HG03175 (cell line): ENCODE results near the gene ARHGEF26.
"Not testable (repeated sequence)": the region's sequence is repeated elsewhere in the genome, so short reads cannot be mapped to it uniquely, and the experiment has no call there.

Source experiments
- ATAC-seq: cut with Tn5 transposase; IDR thresholded peaks from one replicate; pipeline ENCODE4 v1.9.1; 2021; ENCODE audit warnings: mild to moderate bottlenecking, moderate library complexity; ENCODE audit not compliant: unreplicated experiment

The ARHGEF26 gene

GRCh38 chr3:154120961-154121700 is at the start of gene ARHGEF26:
TSS of gene ARHGEF26 (plus strand) at chr3:154121390. CDS start at chr3:154121993, 603 bp downstream.
- peak; percentile 63 for ATAC-seq

GRCh38 chr3:154074966-154075365 is 46.2 kb upstream of the ARHGEF26 start:
- no peak for ATAC-seq

- ATAC-seq, result no peak
Observed at GRCh38 chr3:154078672-154079071, 42.5 kb upstream of the ARHGEF26 start.

- ATAC-seq, result no peak
Observed at GRCh38 chr3:154081305-154081704, 39.9 kb upstream of the ARHGEF26 start.

- no peak for ATAC-seq
Observed at GRCh38 chr3:154085071-154085470, 36.1 kb upstream of the ARHGEF26 start.

- no peak for ATAC-seq
Observed at GRCh38 chr3:154085799-154086198, 35.4 kb upstream of the ARHGEF26 start.

GRCh38 chr3:154086286-154086685 is 34.9 kb upstream of the ARHGEF26 start:
- ATAC-seq, result no peak

- ATAC-seq, result not testable (repeated sequence)
Observed at GRCh38 chr3:154087756-154088480, 33.3 kb upstream of the ARHGEF26 start.

- ATAC-seq, result no peak
Observed at GRCh38 chr3:154089421-154090420, 31.5 kb upstream of the ARHGEF26 start.

GRCh38 chr3:154094051-154094450 is 27.1 kb upstream of the ARHGEF26 start:
- no peak for ATAC-seq

- ATAC-seq, result no peak
Observed at GRCh38 chr3:154095832-154096421, 25.3 kb upstream of the ARHGEF26 start.

GRCh38 chr3:154098376-154098775 is 22.8 kb upstream of the ARHGEF26 start:
- no peak for ATAC-seq

GRCh38 chr3:154100556-154100955 is 20.6 kb upstream of the ARHGEF26 start:
- no peak for ATAC-seq

- no peak for ATAC-seq
Observed at GRCh38 chr3:154101250-154101649, 19.9 kb upstream of the ARHGEF26 start.

GRCh38 chr3:154102225-154102624 is 19.0 kb upstream of the ARHGEF26 start:
- ATAC-seq, result no peak

- no peak for ATAC-seq
Observed at GRCh38 chr3:154105218-154105975, 15.8 kb upstream of the ARHGEF26 start.

- ATAC-seq, result no peak
Observed at GRCh38 chr3:154111365-154111935, 9.7 kb upstream of the ARHGEF26 start.

- no peak for ATAC-seq
Observed at GRCh38 chr3:154112146-154112852, 8.9 kb upstream of the ARHGEF26 start.

- ATAC-seq, result no peak
Observed at GRCh38 chr3:154113609-154114008, 7.6 kb upstream of the ARHGEF26 start.
